Measurements from ENCODE around the gene RCHY1.

- no peak for TF ChIP-seq EZH2 (IDR thresholded peaks at IDR 0.05; ENCODE audit: insufficient read depth, poor library complexity, severe bottlenecking)
- TF ChIP-seq EZH2phosphoT487 (IDR thresholded peaks at IDR 0.05; ENCODE audit: insufficient read depth, low read depth) = no peak
Observed at GRCh38 chr4:75470738-75471137, 43.5 kb downstream of the RCHY1 start.

All from GM23248 (cell line).